ENCODE results near the gene SIPA1L3.

Gene SIPA1L3

GRCh38 chr19:37874784-37875183, 32.2 kb upstream of the SIPA1L3 start:
- TF ChIP-seq POLR2A (IDR thresholded peaks at IDR 0.05; ENCODE audit: extremely low read depth, insufficient read length) (no peak), MYC (IDR thresholded peaks at IDR 0.05; ENCODE audit: low read depth, low read length) (no peak)
- TF ChIP-seq, protein P1, sequence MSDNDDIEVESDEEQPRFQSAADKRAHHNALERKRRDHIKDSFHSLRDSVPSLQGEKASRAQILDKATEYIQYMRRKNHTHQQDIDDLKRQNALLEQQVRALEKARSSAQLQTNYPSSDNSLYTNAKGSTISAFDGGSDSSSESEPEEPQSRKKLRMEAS (IDR thresholded peaks at IDR 0.05; ENCODE audit: low read depth, low read length), result no peak
- TF ChIP-seq, protein P2, sequence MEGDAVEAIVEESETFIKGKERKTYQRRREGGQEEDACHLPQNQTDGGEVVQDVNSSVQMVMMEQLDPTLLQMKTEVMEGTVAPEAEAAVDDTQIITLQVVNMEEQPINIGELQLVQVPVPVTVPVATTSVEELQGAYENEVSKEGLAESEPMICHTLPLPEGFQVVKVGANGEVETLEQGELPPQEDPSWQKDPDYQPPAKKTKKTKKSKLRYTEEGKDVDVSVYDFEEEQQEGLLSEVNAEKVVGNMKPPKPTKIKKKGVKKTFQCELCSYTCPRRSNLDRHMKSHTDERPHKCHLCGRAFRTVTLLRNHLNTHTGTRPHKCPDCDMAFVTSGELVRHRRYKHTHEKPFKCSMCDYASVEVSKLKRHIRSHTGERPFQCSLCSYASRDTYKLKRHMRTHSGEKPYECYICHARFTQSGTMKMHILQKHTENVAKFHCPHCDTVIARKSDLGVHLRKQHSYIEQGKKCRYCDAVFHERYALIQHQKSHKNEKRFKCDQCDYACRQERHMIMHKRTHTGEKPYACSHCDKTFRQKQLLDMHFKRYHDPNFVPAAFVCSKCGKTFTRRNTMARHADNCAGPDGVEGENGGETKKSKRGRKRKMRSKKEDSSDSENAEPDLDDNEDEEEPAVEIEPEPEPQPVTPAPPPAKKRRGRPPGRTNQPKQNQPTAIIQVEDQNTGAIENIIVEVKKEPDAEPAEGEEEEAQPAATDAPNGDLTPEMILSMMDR (IDR thresholded peaks at IDR 0.05; ENCODE audit: low read depth, low read length), result no peak
- DNase-seq (ENCODE audit: low read depth), result no peak
- H3K4me3 ChIP-seq (ENCODE audit: low read depth, low read length), result no peak overlapping the region

DNA sequence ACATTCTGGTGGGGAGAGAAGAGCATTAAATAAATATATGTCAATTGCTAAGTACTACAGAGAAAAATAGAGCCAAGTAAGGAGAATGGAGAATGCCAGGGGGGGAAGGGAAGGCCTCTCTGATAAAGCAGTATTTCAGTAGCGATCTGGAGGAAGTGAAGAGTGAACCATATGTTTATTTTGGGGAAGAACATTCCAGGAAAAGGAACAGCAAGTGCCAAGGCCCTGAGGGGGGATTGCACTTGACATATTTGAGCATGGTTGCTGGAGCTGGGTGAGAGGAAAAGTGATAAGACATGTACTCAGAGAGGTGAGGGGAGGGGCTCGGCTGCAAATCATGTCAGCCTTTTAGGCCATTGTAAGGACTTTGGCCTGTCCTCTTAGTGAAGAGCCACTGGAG, 31.0 kb upstream of the SIPA1L3 start:
- TF ChIP-seq, protein P1 (IDR thresholded peaks at IDR 0.05; ENCODE audit: low read depth, low read length), result no peak
- TF ChIP-seq, protein P2 (IDR thresholded peaks at IDR 0.05; ENCODE audit: low read depth, low read length), result no peak
- TF ChIP-seq MYC (IDR thresholded peaks at IDR 0.05; ENCODE audit: low read depth, low read length), result no peak
- TF ChIP-seq POLR2A (IDR thresholded peaks at IDR 0.05; ENCODE audit: extremely low read depth, insufficient read length), result no peak
- DNase-seq (ENCODE audit: low read depth), result no peak
- H3K4me3 ChIP-seq (ENCODE audit: low read depth, low read length), result no peak overlapping the region

DNA sequence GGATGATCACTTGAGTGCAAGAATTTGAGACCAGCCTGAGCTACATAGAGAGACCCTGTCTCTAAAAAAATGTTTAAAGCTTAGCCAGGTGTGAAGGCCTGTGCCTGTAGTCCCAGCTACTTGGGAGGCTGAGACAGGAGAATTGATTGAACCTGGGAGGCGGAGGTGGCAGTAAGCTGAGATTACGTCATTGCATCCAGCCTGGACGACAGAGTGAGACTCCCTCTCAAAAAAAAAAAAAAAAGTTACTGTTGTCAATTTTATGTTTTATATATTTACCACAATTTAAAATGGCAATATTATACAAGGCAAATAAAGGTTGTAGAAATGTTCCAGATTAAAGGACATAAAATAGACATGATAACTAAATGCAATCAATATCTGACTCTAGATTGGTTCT, 29.9 kb upstream of the SIPA1L3 start:
- no peak for DNase-seq (ENCODE audit: low read depth)
- no peak overlapping the region for H3K4me3 ChIP-seq (ENCODE audit: low read depth, low read length)
- TF ChIP-seq, protein P1 (IDR thresholded peaks at IDR 0.05; ENCODE audit: low read depth, low read length), result no peak
- no peak for TF ChIP-seq POLR2A (IDR thresholded peaks at IDR 0.05; ENCODE audit: extremely low read depth, insufficient read length)
- TF ChIP-seq, protein P2 (IDR thresholded peaks at IDR 0.05; ENCODE audit: low read depth, low read length), result no peak
- TF ChIP-seq MYC (IDR thresholded peaks at IDR 0.05; ENCODE audit: low read depth, low read length), result no peak

GRCh38 chr19:37885392-37885791, 21.6 kb upstream of the SIPA1L3 start:
- no peak overlapping the region for H3K4me3 ChIP-seq (ENCODE audit: low read depth, low read length)
- TF ChIP-seq POLR2A (IDR thresholded peaks at IDR 0.05; ENCODE audit: extremely low read depth, insufficient read length), result no peak
- TF ChIP-seq, protein P1 (IDR thresholded peaks at IDR 0.05; ENCODE audit: low read depth, low read length), result no peak
- TF ChIP-seq MYC (IDR thresholded peaks at IDR 0.05; ENCODE audit: low read depth, low read length), result no peak
- TF ChIP-seq, protein P2 (IDR thresholded peaks at IDR 0.05; ENCODE audit: low read depth, low read length), result no peak
- DNase-seq (ENCODE audit: low read depth), result no peak

- H3K4me3 ChIP-seq (ENCODE audit: low read depth, low read length), result no peak overlapping the region
- no peak for DNase-seq (ENCODE audit: low read depth)
These were observed 20.4 kb upstream of the SIPA1L3 start for GRCh38 chr19:37886571-37886970.

More at GRCh38 chr19:37886571-37886970, 20.4 kb upstream of the SIPA1L3 start:
- TF ChIP-seq, protein P1 (IDR thresholded peaks at IDR 0.05; ENCODE audit: low read depth, low read length), result no peak
- TF ChIP-seq MYC (IDR thresholded peaks at IDR 0.05; ENCODE audit: low read depth, low read length) (no peak), POLR2A (IDR thresholded peaks at IDR 0.05; ENCODE audit: extremely low read depth, insufficient read length) (no peak)
- TF ChIP-seq, protein P2 (IDR thresholded peaks at IDR 0.05; ENCODE audit: low read depth, low read length), result no peak

Measured in NB4 (cell line).